IMR-90 (cell line): ENCODE measurements around the gene TROAP. TPM values are rescaled to one million over a fixed set of nuclear protein-coding genes. Genes with fewer than 3 reads are reported as not detected.

Source experiments
- ATAC-seq: fragments of 200-7000 bp; cut with Tn5 transposase; 2 replicates; pipeline ENCODE4 v1.9.1; 2020; ENCODE audit warnings: low read depth, mild to moderate bottlenecking, moderate library complexity
- BruUV-seq: library from RNA; stranded (reverse); fragments of 400-500 nt; replicated peaks from 2 replicates; lab custom pipeline; 2021; lab: Mats Ljungman, UMichigan
- CTCF ChIA-PET: fragments of 300-600 bp; formaldehyde crosslinking; extraction: SDS; loops from one replicate; lab custom pipeline; 2021; ENCODE audit warnings: antibody characterized with exemption; lab: Yijun Ruan, JAX
- POLR2A ChIA-PET: fragments of 300-600 bp; sonication (Branson Sonifier 250); formaldehyde crosslinking; loops from one replicate; lab custom pipeline; 2022; ENCODE audit warnings: antibody characterized with exemption; ENCODE audit not compliant: unreplicated experiment; lab: Charles Lee
- DNase-seq: peaks from one replicate; pipeline ENCODE4 v3.0.0; 2013
- H2AFZ ChIP-seq: replicated peaks from 2 replicates; pipeline ENCODE3; 2013; ENCODE audit warnings: low read length, mild to moderate bottlenecking; ENCODE audit not compliant: poor library complexity
- H2AK5ac ChIP-seq: 2 replicates; pipeline ENCODE4 v1.6.1; 2013; ENCODE audit warnings: low read depth, low read length, inconsistent platforms
- H2AK9ac ChIP-seq: replicated peaks from 2 replicates; pipeline ENCODE3; 2013; ENCODE audit warnings: mild to moderate bottlenecking, low read depth, low read length, moderate library complexity; ENCODE audit not compliant: poor library complexity
- H2BK120ac ChIP-seq: 2 replicates; pipeline ENCODE4 v1.6.1; 2013; ENCODE audit warnings: low read depth, low read length, inconsistent platforms
- H2BK15ac ChIP-seq: 3 replicates; pipeline ENCODE4 v1.6.1; 2013; ENCODE audit warnings: low read depth, low read length, inconsistent platforms
- H2BK20ac ChIP-seq: 2 replicates; pipeline ENCODE4 v1.6.1; 2013; ENCODE audit warnings: low read depth, mild to moderate bottlenecking, inconsistent platforms, low read length, moderate library complexity
- H2BK5ac ChIP-seq: 2 replicates; pipeline ENCODE4 v1.6.1; 2013; ENCODE audit warnings: mild to moderate bottlenecking, low read depth, low read length, inconsistent platforms; ENCODE audit not compliant: poor library complexity, severe bottlenecking
- H3K14ac ChIP-seq: replicated peaks from 2 replicates; pipeline ENCODE4 v1.6.1; 2013; ENCODE audit warnings: low read depth, low read length, inconsistent platforms
- H3K18ac ChIP-seq: 2 replicates; pipeline ENCODE4 v1.6.1; 2013; ENCODE audit warnings: low read depth, low read length, control low read depth
- H3K23ac ChIP-seq: 2 replicates; pipeline ENCODE4 v1.6.1; 2013; ENCODE audit warnings: low read depth, low read length, inconsistent platforms
- H3K27ac ChIP-seq: 2 replicates; pipeline ENCODE4 v1.5.1; 2013; ENCODE audit warnings: mild to moderate bottlenecking, control low read depth, low read length; ENCODE audit not compliant: insufficient read depth
- H3K27me3 ChIP-seq: 2 replicates; pipeline ENCODE4 v1.6.1; 2013; ENCODE audit warnings: low read length; ENCODE audit not compliant: control insufficient read depth, insufficient read depth
- H3K36me3 ChIP-seq: 2 replicates; pipeline ENCODE4 v1.6.1; 2013; ENCODE audit warnings: low read length, mixed read lengths; ENCODE audit not compliant: control insufficient read depth, insufficient read depth
- H3K4ac ChIP-seq: 2 replicates; pipeline ENCODE4 v1.6.1; 2013; ENCODE audit warnings: low read depth, low read length, inconsistent platforms
- H3K4me1 ChIP-seq: 2 replicates; pipeline ENCODE4 v1.6.1; 2013; ENCODE audit warnings: low read length, mixed read lengths; ENCODE audit not compliant: control insufficient read depth, insufficient read depth
- H3K4me2 ChIP-seq: 2 replicates; pipeline ENCODE4 v1.6.1; 2013; ENCODE audit warnings: low read depth, mild to moderate bottlenecking, control low read depth, low read length, moderate library complexity
- H3K4me3 ChIP-seq: 2 replicates; pipeline ENCODE4 v1.5.1; 2013; ENCODE audit warnings: low read depth, mild to moderate bottlenecking, control low read depth, low read length, moderate library complexity; ENCODE audit not compliant: insufficient read depth
- H3K56ac ChIP-seq: 2 replicates; pipeline ENCODE4 v1.6.1; 2013; ENCODE audit warnings: low read length, inconsistent platforms; ENCODE audit not compliant: insufficient read depth; ENCODE audit errors: extremely low read depth
- H3K79me1 ChIP-seq, 2 experiments: 2 replicates each; pipeline ENCODE4 v1.6.1; 2013; ENCODE audit warnings: low read length in 2 of 2, inconsistent platforms in 1 of 2, low read depth in 1 of 2
- H3K9ac ChIP-seq: 2 replicates; pipeline ENCODE4 v1.6.1; 2013; ENCODE audit warnings: low read depth, low read length, control low read depth
- H3K9me1 ChIP-seq: 2 replicates; pipeline ENCODE4 v1.6.1; 2013; ENCODE audit warnings: low read length, inconsistent platforms; ENCODE audit not compliant: insufficient read depth
- H3K9me3 ChIP-seq: 2 replicates; pipeline ENCODE4 v1.6.1; 2013; ENCODE audit warnings: low read length; ENCODE audit not compliant: control insufficient read depth, insufficient read depth
- H4K20me1 ChIP-seq: 2 replicates; pipeline ENCODE4 v1.6.1; 2013; ENCODE audit warnings: low read length, inconsistent platforms; ENCODE audit not compliant: insufficient read depth
- H4K5ac ChIP-seq: 2 replicates; pipeline ENCODE4 v1.6.1; 2013; ENCODE audit warnings: mild to moderate bottlenecking, low read depth, low read length, control low read depth
- H4K8ac ChIP-seq, 2 experiments: 2 replicates each; pipeline ENCODE4 v1.6.1; 2013; ENCODE audit warnings: low read depth in 2 of 2, low read length in 2 of 2, control low read depth in 1 of 2, inconsistent platforms in 1 of 2
- H4K91ac ChIP-seq: 2 replicates; pipeline ENCODE4 v1.6.1; 2013; ENCODE audit warnings: low read depth, low read length, inconsistent platforms; ENCODE audit not compliant: insufficient read depth
- CEBPB ChIP-seq: IDR thresholded peaks from 2 replicates; pipeline ENCODE4 v1.6.1; 2012; ENCODE audit warnings: low read depth, low read length, improper control_type of control experiment
- CHD1 ChIP-seq: IDR thresholded peaks from 2 replicates; pipeline ENCODE4 v1.6.1; 2012; ENCODE audit warnings: low read depth, low read length, improper control_type of control experiment
- MAFK ChIP-seq: IDR thresholded peaks from 2 replicates; pipeline ENCODE4 v1.6.1; 2012; ENCODE audit warnings: low read depth, low read length, improper control_type of control experiment
- MXI1 ChIP-seq: IDR thresholded peaks from 2 replicates; pipeline ENCODE4 v1.6.1; 2012; ENCODE audit warnings: low read depth, mild to moderate bottlenecking, low read length, moderate library complexity, borderline replicate concordance
- NFE2L2 ChIP-seq: fragments of 150-350 bp; IDR thresholded peaks from 2 replicates; pipeline ENCODE4 v1.6.1; 2016; ENCODE audit warnings: low read depth, mild to moderate bottlenecking, low read length
- POLR2A ChIP-seq: IDR thresholded peaks from 2 replicates; pipeline ENCODE4 v1.6.1; 2012; ENCODE audit warnings: mild to moderate bottlenecking, low read depth, low read length
- RAD21 ChIP-seq: IDR thresholded peaks from 2 replicates; pipeline ENCODE4 v1.6.1; 2012; ENCODE audit warnings: low read length, improper control_type of control experiment
- RCOR1 ChIP-seq: IDR thresholded peaks from 2 replicates; pipeline ENCODE4 v1.6.1; 2012; ENCODE audit warnings: mild to moderate bottlenecking, low read length, improper control_type of control experiment; ENCODE audit not compliant: insufficient replicate concordance
- WGBS, 2 experiments: methylation state at CpG; one replicate each; pipeline versions ENCODE4 v1.1.5 to v1.1.7; 2013; ENCODE audit warnings: missing lambda C conversion rate in 2 of 2; ENCODE audit not compliant: insufficient read length in 1 of 2; ENCODE audit errors: extremely low coverage in 2 of 2; 5-methylcytosine and 5-hydroxymethylcytosine counted together
- dilution Hi-C: fragments of 300-500 bp; cut with HindIII; formaldehyde crosslinking; loops from one replicate; pipeline ENCODE4 v1.14.3; 2018; ENCODE audit warnings: low sequenced_read_pairs; ENCODE audit not compliant: unreplicated experiment
- in situ Hi-C: fragments of 300-500 bp; cut with MboI; formaldehyde crosslinking; loops from 3 replicates; pipeline ENCODE4 v1.14.3; 2019; ENCODE audit warnings: low sequenced_read_pairs, inconsistent platforms, mixed read lengths
- intact Hi-C: fragments of 100-400 bp; cut with micrococcal nuclease; formaldehyde crosslinking; loops from 2 replicates; pipeline ENCODE4 v1.10.0; 2022
- polyA plus RNA-seq, 3 experiments: library from polyadenylated mRNA; depleted of rRNA; stranded (reverse); fragments of >200 nt; gene quantifications; 2 replicates each; pipeline ENCODE4 v1.2.3, GENCODE V29; 2012; ENCODE audit warnings: low replicate concordance in 1 of 3
- total RNA-seq: library from RNA; depleted of rRNA; stranded (reverse); fragments of >200 nt; gene quantifications from 2 replicates; pipeline ENCODE4 v1.2.3, GENCODE V29; 2012

The TROAP gene
- total and polyA plus RNA-seq, 2 of the 4 experiments (the other 2 are of a cell fraction): 21.5 to 29.3 TPM

DNA sequence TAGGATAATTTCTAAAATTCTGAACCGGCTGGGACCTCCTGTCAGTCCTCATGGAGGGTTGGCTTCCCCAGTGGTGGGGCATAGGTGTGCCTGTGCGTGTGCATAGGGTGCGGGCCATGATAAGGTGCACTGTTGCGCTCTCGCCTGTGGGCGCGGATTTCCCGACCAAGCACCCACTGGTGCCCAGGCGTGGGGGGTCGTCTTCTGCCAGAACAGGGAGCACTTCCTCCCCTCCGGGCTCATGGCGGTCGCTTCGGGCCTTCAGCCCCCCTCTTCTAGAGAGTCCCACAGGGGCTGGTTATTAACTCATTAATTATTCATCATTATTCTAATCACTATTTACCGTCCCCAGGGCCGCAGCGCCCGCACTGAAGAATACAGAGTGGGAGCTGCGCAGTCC lies 11.2 kb downstream of the TROAP start:
- ChIA-PET POLR2A (no interaction called here), CTCF (no interaction called here)
- H2BK20ac ChIP-seq: no peak overlapping the region
- H3K9me3 ChIP-seq: no peaks in the 10 kb centered on the region
- H3K79me1 ChIP-seq: no peaks in the 10 kb centered on the region
- H3K27me3 ChIP-seq: peaks cover 47% of the 10 kb centered on the region
- intact Hi-C loops: no loop called here
- no peaks in the 10 kb centered on the region for H3K4me1 ChIP-seq
- H3K9me1 ChIP-seq: no peaks in the 10 kb centered on the region
- no peak overlapping the region for H3K27ac ChIP-seq
- no peak overlapping the region for H4K5ac ChIP-seq
- 49% methylated on average over 13 of the region's 19 CpGs; no CpG with 5 or more reads in 1 of the 2 experiments for WGBS, 2 experiments
- no peak overlapping the region for H3K56ac ChIP-seq
- H4K20me1 ChIP-seq: no peaks in the 10 kb centered on the region
- no peak overlapping the region for H3K9ac ChIP-seq
- no peak overlapping the region for H3K4me2 ChIP-seq
- no peak overlapping the region for H2AK9ac ChIP-seq
- no peak overlapping the region for H4K91ac ChIP-seq
- no peak overlapping the region for H3K14ac ChIP-seq
- H3K23ac ChIP-seq: no peak overlapping the region
- dilution Hi-C loops: no loop called here
- in situ Hi-C loops: no loop called here
- no peak overlapping the region for H3K4ac ChIP-seq
- H2BK5ac ChIP-seq: no peak overlapping the region
- H4K8ac ChIP-seq: no peak overlapping the region
- no TSS peak for BruUV-seq
- H2BK15ac ChIP-seq: no peak overlapping the region
- H3K36me3 ChIP-seq: peaks cover 2% of the 10 kb centered on the region
- no peak for DNase-seq
- no peak overlapping the region for H2BK120ac ChIP-seq
- H2AFZ ChIP-seq: no peak overlapping the region
- no peak for ATAC-seq
- H3K4me3 ChIP-seq: no peak overlapping the region
- no peak overlapping the region for H3K18ac ChIP-seq
- H2AK5ac ChIP-seq: no peak overlapping the region
- no peak for TF ChIP-seq RCOR1
- TF ChIP-seq MAFK: no peak
- TF ChIP-seq RAD21: no peak
- TF ChIP-seq MXI1: no peak
- TF ChIP-seq POLR2A: no peak
- TF ChIP-seq CHD1: no peak
- no peak for TF ChIP-seq NFE2L2
- TF ChIP-seq CEBPB: no peak
